ENCODE data around the gene PDGFD. TPM values are rescaled to one million over a fixed set of nuclear protein-coding genes. Genes with fewer than 3 reads are reported as not detected.

The PDGFD gene
- 11.8 and 12.2 TPM in 2 replicates for total RNA-seq

DNA sequence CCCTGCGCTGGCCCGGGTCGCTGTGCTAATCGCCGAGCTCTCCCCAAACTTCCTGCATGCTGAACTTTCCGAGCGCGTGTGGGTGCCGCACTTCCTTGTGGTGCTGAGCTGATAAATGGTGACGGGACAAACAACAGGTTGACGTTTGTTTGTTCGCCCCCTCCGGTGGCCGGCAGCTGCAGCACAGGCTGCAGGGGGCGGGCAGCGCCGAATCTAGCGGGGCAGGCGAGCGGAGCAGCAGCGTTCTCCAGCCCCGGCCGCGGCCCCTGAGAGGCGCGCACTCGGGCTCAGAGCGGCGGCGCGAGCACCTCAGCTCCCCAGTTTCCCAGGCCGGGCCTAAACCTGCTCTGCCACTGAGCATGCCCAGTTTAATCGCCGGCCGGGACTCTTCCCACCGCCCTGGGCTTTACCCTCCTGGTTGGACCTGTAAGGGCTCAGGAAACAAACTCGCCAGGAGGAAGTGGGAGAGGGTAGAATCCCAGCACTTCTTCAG is at the start of gene PDGFD:
TSS of gene PDGFD (minus strand) at position 120 of the 493 bp plus-strand sequence.

DNA sequence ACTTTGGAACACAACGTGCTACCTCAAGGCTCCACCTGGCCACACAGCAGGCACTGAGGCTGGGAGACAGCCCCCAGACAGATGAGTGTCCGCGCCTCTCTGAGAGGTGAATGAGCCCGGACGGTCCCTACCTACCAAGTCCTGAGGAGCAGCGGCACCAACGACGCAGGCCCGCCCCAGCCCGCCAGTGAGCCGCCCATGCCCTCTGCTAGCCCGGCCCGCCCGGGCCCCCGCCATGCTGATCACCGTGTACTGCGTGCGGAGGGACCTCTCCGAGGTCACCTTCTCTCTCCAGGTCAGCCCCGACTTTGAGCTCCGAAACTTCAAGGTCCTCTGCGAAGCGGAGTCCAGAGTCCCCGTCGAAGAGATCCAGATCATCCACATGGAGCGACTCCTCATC is 127.4 kb downstream of the PDGFD start, which contains the start of gene DDI1:
TSS of gene DDI1 (plus strand) at position 53 of the 400 bp plus-strand sequence. CDS start at position 236, 183 bp downstream.

Other genes with a start within 250 kb of the PDGFD start
- not detected in 2 replicates for gene DDI1, start 127.5 kb downstream of the PDGFD start, total RNA-seq

Data from thoracic aorta endothelial cell (primary cell).